HEK293 (cell line): Measurements from ENCODE around the gene PLK3.

Experiments
- CTCF ChIP-seq: fragments of 450-650 bp; formaldehyde crosslinking; IDR thresholded peaks from 2 replicates; pipeline ENCODE4 v1.5.1; 2016; ENCODE audit warnings: missing biosample characterization, missing genetic modification characterization
- SALL2 ChIP-seq: fragments of 450-650 bp; formaldehyde crosslinking; IDR thresholded peaks from 2 replicates; pipeline ENCODE4 v1.5.0; 2017; ENCODE audit warnings: missing biosample characterization, mild to moderate bottlenecking, missing genetic modification characterization, borderline replicate concordance
- TCF7L2 ChIP-seq: IDR thresholded peaks from 2 replicates; pipeline ENCODE4 v1.6.1; 2011; ENCODE audit warnings: low read depth, mild to moderate bottlenecking, inconsistent platforms, low read length, moderate library complexity, borderline replicate concordance
- ZBTB48 ChIP-seq: fragments of 450-650 bp; formaldehyde crosslinking; IDR thresholded peaks from 2 replicates; pipeline ENCODE4 v1.5.1; 2016; ENCODE audit warnings: missing biosample characterization, missing genetic modification characterization
- ZFP37 ChIP-seq: fragments of 450-650 bp; formaldehyde crosslinking; IDR thresholded peaks from 2 replicates; pipeline ENCODE4 v1.5.1; 2016; ENCODE audit warnings: missing biosample characterization, missing genetic modification characterization
- ZFP69B ChIP-seq: fragments of 450-650 bp; formaldehyde crosslinking; IDR thresholded peaks from 2 replicates; pipeline ENCODE4 v1.5.1; 2016; ENCODE audit warnings: missing biosample characterization, missing genetic modification characterization
- ZNF138 ChIP-seq: fragments of 450-650 bp; formaldehyde crosslinking; IDR thresholded peaks from 2 replicates; pipeline ENCODE4 v1.5.1; 2016; ENCODE audit warnings: missing biosample characterization, missing genetic modification characterization, borderline replicate concordance
- ZNF292 ChIP-seq: fragments of 450-650 bp; formaldehyde crosslinking; IDR thresholded peaks from 2 replicates; pipeline ENCODE4 v1.5.1; 2016; ENCODE audit warnings: low read depth, missing biosample characterization, missing genetic modification characterization, borderline replicate concordance
- ZNF449 ChIP-seq: fragments of 450-650 bp; formaldehyde crosslinking; IDR thresholded peaks from 2 replicates; pipeline ENCODE4 v1.5.1; 2017; ENCODE audit warnings: missing biosample characterization, mild to moderate bottlenecking, missing genetic modification characterization, moderate library complexity
- ZNF530 ChIP-seq: fragments of 450-650 bp; formaldehyde crosslinking; IDR thresholded peaks from 2 replicates; pipeline ENCODE4 v1.5.1; 2016; ENCODE audit warnings: low read depth, missing biosample characterization, missing genetic modification characterization
- ZSCAN30 ChIP-seq: fragments of 450-650 bp; IDR thresholded peaks from 2 replicates; pipeline ENCODE4 v1.5.1; 2018; ENCODE audit warnings: missing biosample characterization, mild to moderate bottlenecking, missing genetic modification characterization, moderate library complexity

- no peak for TF ChIP-seq ZNF530
- no peak for TF ChIP-seq TCF7L2
- no peak for TF ChIP-seq ZBTB48 (tag by site-specific recombination)
- no peak for TF ChIP-seq ZNF292
- TF ChIP-seq ZNF138 = no peak
- no peak for TF ChIP-seq ZNF449
- TF ChIP-seq CTCF = no peak
- TF ChIP-seq ZSCAN30 (tag by site-specific recombination) = no peak
- no peak for TF ChIP-seq ZFP69B (tag by site-specific recombination)
- TF ChIP-seq ZFP37 (tag by site-specific recombination) = no peak
- no peak for TF ChIP-seq SALL2
Measured at GRCh38 chr1:44822131-44822701, 22.0 kb downstream of the PLK3 start.
